Pancreas (tissue), 10 donors: ENCODE data around the gene DUOX2. TPM values are rescaled to one million over a fixed set of nuclear protein-coding genes. Genes with fewer than 3 reads are reported as not detected.

ENCODE experiments used
- ATAC-seq, 4 donors: fragments of 200-7000 bp; cut with Tn5 transposase; one replicate each; pipeline versions ENCODE4 v1.8.0 to v1.9.1; 2020; ENCODE audit warnings: mild to moderate bottlenecking in 4 of 4, moderate library complexity in 4 of 4
- DNase-seq, 6 donors: peaks; one replicate each; pipeline ENCODE4 v3.0.0-alpha.2; 2020
- FAIRE-seq: peaks from 2 replicates; lab custom pipeline; 2012; peaks lifted over from hg19 to GRCh38; lab: Jason Lieb, UNC
- H3K27ac ChIP-seq, 4 donors: fragments of 200-600 bp; sonication (generic); 1 replicate in 3 of 4; 2 replicates in 1 of 4; pipeline versions ENCODE4 v1.5.0 to v1.8.0; 2020
- H3K27me3 ChIP-seq, 4 donors: fragments of 200-600 bp; one replicate each; pipeline ENCODE4 v1.8.0; 2021
- H3K36me3 ChIP-seq, 3 donors: fragments of 200-600 bp; sonication (generic) in 1 of 3; one replicate each; pipeline versions ENCODE4 v1.5.0 to v1.8.0; 2020 to 2021
- H3K4me1 ChIP-seq, 3 donors: fragments of 200-600 bp; one replicate each; pipeline ENCODE4 v1.8.0; 2021
- H3K4me3 ChIP-seq, 4 donors: fragments of 200-600 bp; sonication (generic) in 2 of 4; one replicate each; pipeline versions ENCODE4 v1.5.0 to v1.8.0; 2020 to 2021
- H3K9me3 ChIP-seq, 4 donors: fragments of 200-600 bp; one replicate each; pipeline ENCODE4 v1.8.0; 2021
- WGBS, 2 donors: extraction: QIAGEN DNeasy Blood & Tissue Kit; methylation state at CpG; one replicate each; pipeline ENCODE4 v1.1.7; 2013; 5-methylcytosine and 5-hydroxymethylcytosine counted together
- intact Hi-C, 3 donors: fragments of 100-400 bp; cut with DNase I; formaldehyde crosslinking; loops; one replicate each; pipeline versions ENCODE4 v1.11.1 to v1.14.2; 2022
- polyA plus RNA-seq, 2 donors: library from polyadenylated mRNA; stranded (reverse); fragments of 200-250 nt; gene quantifications; one replicate each; pipeline ENCODE4 v1.2.3, GENCODE V29; 2013
- total RNA-seq, 6 donors: library from RNA; stranded (reverse); fragmentation: NEBNext Ultra II Directional in 4 of 6; extraction: Animal tissue kit (Norgen Biotek cat#: 25700) in 4 of 6; gene quantifications; one replicate each; pipeline versions ENCODE4 v1.2.1 to v1.2.4, GENCODE V29; 2021 to 2023
- TF ChIP-seq, protein P1 (sequence below), 4 donors: fragments of 200-600 bp; sonication (generic) in 3 of 4; IDR thresholded peaks; one replicate each; pipeline versions ENCODE4 v1.5.0 to v1.8.0; 2021; ENCODE audit warnings: antibody characterized with exemption in 4 of 4
- donor health status: healthy with polysubstance abuse.
- donor health status: DM: no; HTN: no; CAD: no; lungs with moderate emphysema.
- donor health status: DM: no; HTN: no; CAD: no.
- donor health status: control.
- donor health status: control.
- donor health status: Bipolar disorder and iron deficiency.
- donor health status: DM: yes; HTN: yes; CAD: no.
- donor health status: DM: no; HTN: no; CAD: no.
- donor health status: DM: no; HTN: no; CAD: no.
- donor health status: DM: yes; HTN: yes; CAD: no.

The DUOX2 gene
- total and polyA plus RNA-seq, 8 donors = 0.15 to 32.2 (median 0.87) TPM

DNA sequence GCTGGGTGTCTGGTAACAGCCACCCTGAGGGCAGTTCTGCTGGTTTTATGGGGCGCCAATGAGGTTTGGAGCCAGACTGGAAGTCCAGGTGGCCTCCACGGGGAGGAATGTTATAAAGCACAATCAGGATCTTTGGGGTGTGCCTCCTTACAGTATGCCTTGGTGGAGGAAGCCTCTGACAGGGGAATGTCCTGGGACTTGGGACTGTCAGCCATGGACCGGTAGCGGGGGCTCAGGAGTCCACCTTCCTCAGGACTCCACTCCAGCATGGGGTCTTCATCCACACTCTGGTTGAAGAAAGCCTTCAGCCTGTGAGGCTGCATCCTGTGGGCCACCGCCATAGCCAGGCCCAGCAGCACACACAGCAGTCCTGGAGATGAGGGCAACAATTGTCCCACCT lies 5.0 kb upstream of the DUOX2 start:
- TF ChIP-seq, protein P1, sequence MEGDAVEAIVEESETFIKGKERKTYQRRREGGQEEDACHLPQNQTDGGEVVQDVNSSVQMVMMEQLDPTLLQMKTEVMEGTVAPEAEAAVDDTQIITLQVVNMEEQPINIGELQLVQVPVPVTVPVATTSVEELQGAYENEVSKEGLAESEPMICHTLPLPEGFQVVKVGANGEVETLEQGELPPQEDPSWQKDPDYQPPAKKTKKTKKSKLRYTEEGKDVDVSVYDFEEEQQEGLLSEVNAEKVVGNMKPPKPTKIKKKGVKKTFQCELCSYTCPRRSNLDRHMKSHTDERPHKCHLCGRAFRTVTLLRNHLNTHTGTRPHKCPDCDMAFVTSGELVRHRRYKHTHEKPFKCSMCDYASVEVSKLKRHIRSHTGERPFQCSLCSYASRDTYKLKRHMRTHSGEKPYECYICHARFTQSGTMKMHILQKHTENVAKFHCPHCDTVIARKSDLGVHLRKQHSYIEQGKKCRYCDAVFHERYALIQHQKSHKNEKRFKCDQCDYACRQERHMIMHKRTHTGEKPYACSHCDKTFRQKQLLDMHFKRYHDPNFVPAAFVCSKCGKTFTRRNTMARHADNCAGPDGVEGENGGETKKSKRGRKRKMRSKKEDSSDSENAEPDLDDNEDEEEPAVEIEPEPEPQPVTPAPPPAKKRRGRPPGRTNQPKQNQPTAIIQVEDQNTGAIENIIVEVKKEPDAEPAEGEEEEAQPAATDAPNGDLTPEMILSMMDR (IDR thresholded peaks at IDR 0.05) = no peak
- WGBS, 2 donors = 86 to 88% methylated on average over 5 of the region's 5 CpGs
- no peak for FAIRE-seq
- ATAC-seq = no peak
- no peak for DNase-seq
- no peak overlapping the region for H3K4me3 ChIP-seq
- intact Hi-C loops = loop anchor here in 1 of 3 donors (10.0 kb wide), 1 partner anchor 164 kb away; the partner anchor contains the start of gene TERB2
- H3K36me3 ChIP-seq = no peaks in the 10 kb centered on the region
- H3K27me3 ChIP-seq = peaks cover 0 to 11% (median 4%) of the 10 kb centered on the region in 4 donors
- peaks cover 0 to 4% (median 0%) of the 10 kb centered on the region in 3 donors for H3K4me1 ChIP-seq
- no peak overlapping the region for H3K27ac ChIP-seq
- H3K9me3 ChIP-seq = no peaks in the 10 kb centered on the region

DNA sequence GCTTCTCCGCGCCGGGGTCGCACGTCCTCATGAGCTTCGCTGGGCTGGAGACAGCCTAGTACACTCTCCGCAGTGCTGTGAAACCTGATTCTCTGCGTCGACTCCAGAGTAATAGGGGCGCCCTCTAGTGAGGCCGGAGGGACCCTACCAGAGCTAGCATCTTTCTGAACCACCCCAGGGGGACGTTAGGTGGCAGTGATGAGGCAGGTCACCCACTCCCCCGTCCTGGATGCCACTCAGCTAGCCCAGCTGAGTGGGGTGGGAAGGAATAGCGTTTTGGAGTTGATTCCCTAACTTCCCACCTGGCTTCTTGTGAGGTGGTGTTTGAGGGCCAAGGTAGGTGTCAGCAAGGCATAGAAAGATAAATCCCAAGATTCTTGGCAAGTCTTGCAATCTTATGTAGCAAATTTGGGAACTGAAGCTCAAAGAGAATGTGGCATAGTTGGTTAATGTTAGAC lies 4.2 kb upstream of the DUOX2 start:
- Histone ChIP-seq H3K27ac (no peak overlapping the region), H3K4me1 (peaks cover 0 to 4% (median 0%) of the 10 kb centered on the region in 3 donors), H3K9me3 (no peaks in the 10 kb centered on the region), H3K36me3 (no peaks in the 10 kb centered on the region), H3K4me3 (no peak overlapping the region), H3K27me3 (peaks cover 0 to 11% (median 4%) of the 10 kb centered on the region in 4 donors)
- TF ChIP-seq, protein P1 (IDR thresholded peaks at IDR 0.05) = peak; percentile 92 to 98 (median 97)
- FAIRE-seq (no peak), ATAC-seq (peak; percentile 96 to 98 (median 96)), DNase-seq (peak; percentile 84 to 91 (median 87))
- intact Hi-C loops = loop anchor here in 1 of 3 donors (10.0 kb wide), 1 partner anchor 163 kb away; the partner anchor contains the start of gene TERB2
- 1% methylated on average over 14 of the region's 14 CpGs for whole genome bisulfite sequencing, 2 donors

- H3K36me3 ChIP-seq = no peaks in the 10 kb centered on the region
- intact Hi-C loops = loop anchor here in 1 of 3 donors (10.0 kb wide), 1 partner anchor 163 kb away; the partner anchor contains the start of gene TERB2
- peaks cover 0 to 4% (median 0%) of the 10 kb centered on the region in 3 donors for H3K4me1 ChIP-seq
- DNase-seq = peak in 1 of 6 donors; percentile 66
- no peak for FAIRE-seq
- H3K4me3 ChIP-seq = no peak overlapping the region
- no peaks in the 10 kb centered on the region for H3K9me3 ChIP-seq
- peaks cover 0 to 16% (median 4%) of the 10 kb centered on the region in 4 donors for H3K27me3 ChIP-seq
- peak; percentile 32 to 44 (median 40) for ATAC-seq
- TF ChIP-seq, protein P1 (IDR thresholded peaks at IDR 0.05) = no peak
- H3K27ac ChIP-seq = no peak overlapping the region
- 42 to 49% methylated on average over 33 of the region's 33 CpGs for WGBS, 2 donors
Measured at GRCh38 chr15:45117308-45118130, 3.5 kb upstream of the DUOX2 start.

- FAIRE-seq (no peak), ATAC-seq (peak in 1 of 4 donors; percentile 3), DNase-seq (peak in 2 of 6 donors; percentile 58 to 69)
- H3K36me3 ChIP-seq = no peaks in the 10 kb centered on the region
- no peaks in the 10 kb centered on the region for H3K9me3 ChIP-seq
- 25 to 26% methylated on average over 64 to 65 of the region's 65 CpGs for WGBS, 2 donors
- no peak overlapping the region for H3K27ac ChIP-seq
- H3K27me3 ChIP-seq = peaks cover 0 to 24% (median 7%) of the 10 kb centered on the region in 4 donors
- TF ChIP-seq, protein P1 (IDR thresholded peaks at IDR 0.05) = no peak
- H3K4me1 ChIP-seq = peaks cover 0 to 7% (median 0%) of the 10 kb centered on the region in 3 donors
- H3K4me3 ChIP-seq = no peak overlapping the region
- intact Hi-C loops = loop anchor here in 1 of 3 donors (10.0 kb wide), 1 partner anchor 162 kb away; the partner anchor contains the start of gene TERB2
Measured at GRCh38 chr15:45116482-45117307, 2.7 kb upstream of the DUOX2 start.
